SK-N-SH (cell line): ENCODE measurements around the gene KRT80.

ENCODE experiments used
- CTCF ChIP-seq: fragments of 200-600 bp; sonication (generic); IDR thresholded peaks from 2 replicates; pipeline ENCODE4 v1.6.1; 2017; ENCODE audit warnings: antibody characterized with exemption, mild to moderate bottlenecking, moderate library complexity
- GABPA ChIP-seq: IDR thresholded peaks from 2 replicates; pipeline ENCODE4 v1.4.0; 2012; ENCODE audit warnings: low read depth, mild to moderate bottlenecking
- RAD21 ChIP-seq: IDR thresholded peaks from 2 replicates; pipeline ENCODE4 v1.6.1; 2012; ENCODE audit warnings: mild to moderate bottlenecking, low read length
- REST ChIP-seq: IDR thresholded peaks from 2 replicates; pipeline ENCODE4 v1.6.1; 2012; ENCODE audit warnings: mild to moderate bottlenecking, low read depth, low read length, moderate library complexity

GRCh38 chr12:52193532-52193931 is 1.7 kb upstream of the KRT80 start:
- TF ChIP-seq RAD21 (no peak), REST (no peak), CTCF (no peak), GABPA (no peak)
